GM12872 (cell line): ENCODE measurements around the gene MAB21L4.

ENCODE experiments used
- TF ChIP-seq, protein P1 (sequence below): IDR thresholded peaks from 3 replicates; pipeline ENCODE4 v1.5.1; 2011; ENCODE audit warnings: low read depth, mild to moderate bottlenecking, low read length, moderate library complexity; ENCODE audit not compliant: insufficient read depth

The MAB21L4 gene

DNA sequence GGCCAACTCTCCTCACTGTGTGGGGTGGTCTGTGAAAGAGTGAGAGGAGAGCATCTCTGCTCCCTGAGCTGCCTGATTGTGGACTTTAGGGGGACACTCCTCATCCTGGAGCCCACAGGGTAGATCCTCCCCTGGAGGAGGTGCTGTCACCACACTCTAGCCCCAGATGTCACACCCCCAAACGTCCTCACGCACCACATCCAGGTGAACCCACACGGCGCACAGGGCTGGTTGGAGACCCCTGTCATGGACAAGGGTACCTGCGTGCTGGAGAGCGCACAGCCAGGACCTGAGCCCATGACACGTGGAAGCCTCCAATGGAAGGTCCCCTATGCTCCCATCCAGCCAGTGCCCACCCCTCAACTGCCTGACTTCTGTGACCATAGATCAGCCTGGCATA lies 16.9 kb downstream of the MAB21L4 start:
- TF ChIP-seq, protein P1, sequence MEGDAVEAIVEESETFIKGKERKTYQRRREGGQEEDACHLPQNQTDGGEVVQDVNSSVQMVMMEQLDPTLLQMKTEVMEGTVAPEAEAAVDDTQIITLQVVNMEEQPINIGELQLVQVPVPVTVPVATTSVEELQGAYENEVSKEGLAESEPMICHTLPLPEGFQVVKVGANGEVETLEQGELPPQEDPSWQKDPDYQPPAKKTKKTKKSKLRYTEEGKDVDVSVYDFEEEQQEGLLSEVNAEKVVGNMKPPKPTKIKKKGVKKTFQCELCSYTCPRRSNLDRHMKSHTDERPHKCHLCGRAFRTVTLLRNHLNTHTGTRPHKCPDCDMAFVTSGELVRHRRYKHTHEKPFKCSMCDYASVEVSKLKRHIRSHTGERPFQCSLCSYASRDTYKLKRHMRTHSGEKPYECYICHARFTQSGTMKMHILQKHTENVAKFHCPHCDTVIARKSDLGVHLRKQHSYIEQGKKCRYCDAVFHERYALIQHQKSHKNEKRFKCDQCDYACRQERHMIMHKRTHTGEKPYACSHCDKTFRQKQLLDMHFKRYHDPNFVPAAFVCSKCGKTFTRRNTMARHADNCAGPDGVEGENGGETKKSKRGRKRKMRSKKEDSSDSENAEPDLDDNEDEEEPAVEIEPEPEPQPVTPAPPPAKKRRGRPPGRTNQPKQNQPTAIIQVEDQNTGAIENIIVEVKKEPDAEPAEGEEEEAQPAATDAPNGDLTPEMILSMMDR = no peak

DNA sequence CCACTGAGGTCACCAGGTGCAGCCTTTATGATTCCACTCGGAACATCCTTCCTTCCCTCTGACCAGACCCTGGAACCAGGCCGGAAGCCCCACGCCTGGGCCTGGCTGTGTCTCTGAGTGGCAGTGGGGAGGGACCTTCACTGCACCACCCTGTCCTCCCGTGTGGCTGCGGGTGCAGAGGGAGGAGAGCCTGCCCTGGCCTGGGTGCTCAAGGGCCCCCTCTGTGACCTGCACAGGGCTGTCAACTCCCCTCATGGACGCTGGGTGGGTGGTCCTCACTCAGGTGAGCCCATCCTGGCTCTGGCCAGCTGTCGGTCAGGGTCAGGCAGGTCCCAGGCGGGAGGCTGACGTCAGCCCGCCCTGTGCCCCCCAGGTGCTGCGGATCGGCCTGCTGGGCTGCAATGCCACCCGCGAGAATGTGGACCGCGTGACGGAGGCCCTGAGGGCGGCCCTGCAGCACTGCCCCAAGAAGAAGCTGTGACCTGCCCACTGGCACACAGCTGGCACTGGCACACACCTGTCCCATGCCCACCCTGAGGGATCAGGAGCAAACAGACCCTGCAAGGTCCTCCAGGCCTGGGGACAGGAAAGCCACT lies 17.5 kb downstream of the MAB21L4 start:
- TF ChIP-seq, protein P1 = no peak

DNA sequence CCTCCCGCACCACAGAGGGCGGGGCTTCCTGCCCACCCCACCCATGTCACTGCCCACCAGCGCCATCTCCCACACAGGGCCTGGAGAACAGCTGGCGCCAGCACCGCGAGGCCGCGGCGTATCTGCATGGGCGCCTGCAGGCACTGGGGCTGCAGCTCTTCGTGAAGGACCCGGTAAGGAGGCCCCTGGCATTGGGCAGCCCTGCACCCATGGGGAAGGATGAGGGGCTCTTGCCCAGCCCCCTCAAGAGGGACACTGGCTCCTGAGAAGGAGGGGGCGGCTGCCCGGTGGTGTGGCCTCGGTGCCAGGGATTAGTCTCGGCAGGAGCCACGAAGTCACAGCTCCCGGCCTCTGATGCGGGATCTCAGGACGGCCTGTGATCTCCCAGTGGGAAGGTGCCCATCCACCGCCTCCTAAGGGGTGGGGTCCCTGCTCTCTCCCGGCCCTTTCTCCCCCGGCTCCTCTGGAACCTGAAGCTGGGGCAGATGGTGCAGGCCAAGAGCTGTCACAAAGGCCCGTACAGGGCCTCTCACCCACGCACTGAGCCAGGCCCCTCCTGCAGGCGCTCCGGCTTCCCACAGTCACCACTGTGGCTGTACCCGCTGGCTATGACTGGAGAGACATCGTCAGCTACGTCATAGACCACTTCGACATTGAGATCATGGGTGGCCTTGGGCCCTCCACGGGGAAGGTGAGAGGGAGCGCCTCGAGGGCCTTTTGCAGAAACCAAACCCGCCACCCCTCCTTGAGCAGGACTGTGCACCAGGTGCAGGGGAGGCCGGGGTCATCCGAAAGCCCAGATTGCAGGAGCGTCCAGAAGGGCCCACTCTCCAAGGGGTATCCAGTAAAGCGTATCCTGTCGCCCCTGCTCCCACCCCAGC lies 18.3 kb downstream of the MAB21L4 start:
- TF ChIP-seq, protein P1 = no peak

DNA sequence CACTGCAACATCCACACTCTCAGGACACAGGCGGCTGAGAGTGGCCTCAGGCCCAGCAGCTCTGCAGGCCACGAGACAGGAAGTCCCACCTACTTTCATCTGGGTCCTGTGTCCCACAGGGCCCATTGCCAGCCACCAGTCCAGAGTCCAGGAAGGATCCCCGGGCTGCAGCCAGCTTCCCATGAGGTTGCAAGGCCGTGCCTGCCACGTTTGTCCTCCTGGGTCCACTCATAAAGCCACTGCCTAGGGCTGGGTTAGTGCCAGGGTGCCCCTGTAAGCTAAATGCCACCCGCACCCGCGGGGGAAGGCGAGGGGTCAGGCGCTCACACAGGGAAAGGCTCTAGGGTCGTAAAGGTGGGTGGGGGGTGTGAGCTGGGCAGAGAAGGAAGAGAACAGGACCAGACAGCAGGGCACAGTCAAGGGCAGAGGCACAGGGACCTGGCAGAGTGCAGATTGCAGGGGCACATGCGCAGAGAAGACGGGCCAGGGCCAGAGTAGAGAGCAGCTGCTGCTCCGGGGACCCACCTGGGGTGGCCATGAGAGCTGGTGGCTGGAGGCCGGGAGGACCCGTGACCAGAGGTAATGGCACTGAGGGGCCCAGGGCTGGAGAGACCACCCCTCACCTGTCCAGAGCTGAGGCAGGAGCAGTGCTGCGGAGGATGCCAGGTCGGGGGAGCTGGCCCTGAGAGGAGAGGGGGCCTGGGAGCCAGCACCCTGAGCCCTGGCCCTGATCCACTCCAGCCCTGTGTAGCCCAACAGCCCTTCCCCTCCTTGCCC lies 19.3 kb downstream of the MAB21L4 start:
- TF ChIP-seq, protein P1 = no peak

DNA sequence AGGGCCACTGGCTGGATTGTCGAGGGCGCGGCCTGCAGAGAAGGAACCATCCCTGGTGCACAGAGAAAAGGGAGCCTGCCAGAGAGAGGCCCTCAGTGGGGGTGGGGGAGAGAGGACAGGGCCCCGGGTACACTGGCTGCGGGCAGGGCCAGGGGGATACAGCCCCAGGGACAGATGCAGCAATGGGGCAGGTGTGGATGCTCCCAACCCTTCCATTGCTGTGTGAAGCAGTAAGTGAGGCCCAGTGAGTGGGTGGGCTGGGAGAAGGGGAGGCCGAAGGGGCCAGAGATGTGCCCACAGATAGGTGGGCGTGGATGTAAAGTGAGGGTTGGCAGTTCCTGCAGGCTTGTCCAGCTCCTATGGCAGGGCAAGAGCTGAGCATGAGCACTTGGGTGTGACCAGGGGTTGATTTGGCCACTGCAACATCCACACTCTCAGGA lies 19.9 kb downstream of the MAB21L4 start:
- TF ChIP-seq, protein P1 = no peak

DNA sequence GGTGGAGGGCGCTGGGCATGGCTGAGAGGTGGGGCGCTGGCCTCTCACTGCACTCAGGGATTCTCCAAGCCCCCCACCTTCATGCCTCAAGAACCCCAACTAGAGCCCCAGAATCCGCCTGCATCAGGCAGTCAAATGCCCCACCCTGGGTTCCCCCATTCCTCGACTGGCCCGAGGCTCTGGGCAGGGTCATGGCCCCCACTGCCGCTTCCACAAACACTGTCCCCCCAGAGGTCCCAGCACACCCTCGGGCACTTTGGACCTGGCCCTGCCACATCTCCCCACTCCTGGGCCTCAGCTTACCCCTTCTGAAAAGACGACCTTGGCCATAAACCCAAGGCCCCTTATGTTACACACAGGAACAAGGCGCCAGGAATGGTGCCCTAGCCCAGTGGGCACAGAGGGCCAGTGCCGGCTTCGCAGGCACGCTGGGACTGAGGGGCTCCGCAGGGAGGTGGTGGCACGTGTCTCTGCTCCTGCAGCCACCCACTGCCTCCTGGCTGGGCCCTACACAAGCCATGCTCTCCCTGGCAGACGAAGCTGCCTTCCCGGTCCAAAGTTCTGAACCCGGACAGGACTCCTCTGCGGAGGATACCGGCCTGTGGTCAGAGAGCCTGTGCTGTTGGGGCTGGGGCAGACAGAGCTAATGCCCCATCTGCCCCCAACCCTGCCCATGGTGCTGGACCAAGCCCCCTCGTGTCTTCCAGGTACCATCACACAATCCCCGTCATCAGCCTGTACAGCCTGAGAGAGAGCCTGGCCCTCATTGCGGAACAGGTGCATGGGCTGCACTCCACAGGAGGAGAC lies 20.5 kb downstream of the MAB21L4 start:
- TF ChIP-seq, protein P1 = no peak
